ENCODE data around the gene GSTA2.

DNA sequence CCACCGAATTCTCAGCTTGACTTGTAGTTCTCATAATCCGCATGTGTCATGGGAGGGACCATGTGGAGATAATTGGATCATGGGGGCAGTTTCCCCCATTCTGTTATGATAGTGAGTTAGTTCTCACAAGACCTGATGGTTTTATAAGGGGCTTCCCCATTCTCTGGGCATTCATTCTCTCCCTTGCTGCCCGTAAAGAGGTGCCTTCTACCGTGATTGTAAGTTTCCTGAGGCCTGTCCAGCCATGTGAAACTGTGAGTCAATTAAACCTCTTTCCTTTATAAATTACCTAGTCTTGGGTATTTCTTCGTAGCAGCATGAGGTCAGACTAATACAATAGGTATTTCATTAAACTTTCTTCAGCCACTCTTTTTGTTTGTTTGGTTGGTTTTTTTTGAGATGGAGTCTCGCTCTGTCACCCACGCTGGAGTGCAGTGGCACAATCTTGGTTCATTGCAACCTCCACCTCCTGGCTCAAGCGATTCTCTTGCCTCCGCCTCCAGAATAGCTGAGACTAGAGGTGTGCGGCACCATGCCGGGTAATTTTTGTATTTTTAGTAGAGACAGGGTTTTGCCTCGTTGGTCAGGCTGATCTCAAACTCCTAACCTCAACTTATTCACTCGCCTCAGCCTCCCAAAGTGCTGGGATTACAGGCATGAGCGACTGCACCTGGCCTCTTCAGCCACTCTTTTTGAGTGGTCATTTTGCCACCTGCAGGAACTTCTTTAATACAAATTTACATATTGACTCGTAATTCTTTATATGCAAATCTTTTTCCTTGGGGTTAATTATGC lies 36.3 kb downstream of the GSTA2 start:
- TF ChIP-seq POLR2A (IDR thresholded peaks at IDR 0.05): no peak
- TF ChIP-seq, protein P1, sequence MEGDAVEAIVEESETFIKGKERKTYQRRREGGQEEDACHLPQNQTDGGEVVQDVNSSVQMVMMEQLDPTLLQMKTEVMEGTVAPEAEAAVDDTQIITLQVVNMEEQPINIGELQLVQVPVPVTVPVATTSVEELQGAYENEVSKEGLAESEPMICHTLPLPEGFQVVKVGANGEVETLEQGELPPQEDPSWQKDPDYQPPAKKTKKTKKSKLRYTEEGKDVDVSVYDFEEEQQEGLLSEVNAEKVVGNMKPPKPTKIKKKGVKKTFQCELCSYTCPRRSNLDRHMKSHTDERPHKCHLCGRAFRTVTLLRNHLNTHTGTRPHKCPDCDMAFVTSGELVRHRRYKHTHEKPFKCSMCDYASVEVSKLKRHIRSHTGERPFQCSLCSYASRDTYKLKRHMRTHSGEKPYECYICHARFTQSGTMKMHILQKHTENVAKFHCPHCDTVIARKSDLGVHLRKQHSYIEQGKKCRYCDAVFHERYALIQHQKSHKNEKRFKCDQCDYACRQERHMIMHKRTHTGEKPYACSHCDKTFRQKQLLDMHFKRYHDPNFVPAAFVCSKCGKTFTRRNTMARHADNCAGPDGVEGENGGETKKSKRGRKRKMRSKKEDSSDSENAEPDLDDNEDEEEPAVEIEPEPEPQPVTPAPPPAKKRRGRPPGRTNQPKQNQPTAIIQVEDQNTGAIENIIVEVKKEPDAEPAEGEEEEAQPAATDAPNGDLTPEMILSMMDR (IDR thresholded peaks at IDR 0.05): no peak
